Activated T-helper 1 cell treated with anti-CD3 and anti-CD28 coated beads, Interleukin-2, amount 50 U/mL, for 16 hours (primary cell): ENCODE measurements around the gene PRRC1.
A peak's percentile ranks its signal among the peaks of the same experiment; 100 is the strongest.

Source experiments
- DNase-seq, 2 donors: peaks; one replicate each; pipeline ENCODE4 v3.0.0-alpha.2; 2020; ENCODE audit warnings: low read depth in 1 of 2, low spot score in 1 of 2

PRRC1 gene

GRCh38 chr5:127517480-127518318 lies at the start of gene PRRC1:
Gene PRRC1 (plus strand): TSS chr5:127517640. CDS start chr5:127523480, 5,840 bp downstream.
- DNase-seq: peak; percentile 52 to 71

- no peak for DNase-seq
Measured at GRCh38 chr5:127471211-127471610, 46.2 kb upstream of the PRRC1 start.

GRCh38 chr5:127472700-127473099 lies 44.7 kb upstream of the PRRC1 start:
- DNase-seq: no peak

- no peak for DNase-seq
Measured at GRCh38 chr5:127486471-127486870, 31.0 kb upstream of the PRRC1 start.

GRCh38 chr5:127492854-127493738 lies 24.3 kb upstream of the PRRC1 start:
- DNase-seq: no peak

- no peak for DNase-seq
Measured at GRCh38 chr5:127498548-127498947, 18.9 kb upstream of the PRRC1 start.

GRCh38 chr5:127505905-127506304 lies 11.5 kb upstream of the PRRC1 start:
- DNase-seq: no peak

GRCh38 chr5:127506616-127507015 lies 10.8 kb upstream of the PRRC1 start:
- no peak for DNase-seq

- DNase-seq: no peak
Measured at GRCh38 chr5:127508644-127509373, 8.6 kb upstream of the PRRC1 start.

- DNase-seq: no peak
Measured at GRCh38 chr5:127513408-127513970, 4.0 kb upstream of the PRRC1 start.

GRCh38 chr5:127514816-127515215 lies 2.6 kb upstream of the PRRC1 start:
- DNase-seq: no peak

GRCh38 chr5:127515693-127516440 lies 1.6 kb upstream of the PRRC1 start:
- DNase-seq: no peak

GRCh38 chr5:127517110-127517479 lies 345 bp upstream of the PRRC1 start:
- DNase-seq: no peak

GRCh38 chr5:127518319-127518621 lies 830 bp downstream of the PRRC1 start:
- DNase-seq: no peak

- no peak for DNase-seq
Measured at GRCh38 chr5:127519527-127519926, 2.1 kb downstream of the PRRC1 start.

- no peak for DNase-seq
Measured at GRCh38 chr5:127521138-127521770, 3.8 kb downstream of the PRRC1 start.

- no peak for DNase-seq
Measured at GRCh38 chr5:127525181-127525580, 7.7 kb downstream of the PRRC1 start.

GRCh38 chr5:127529904-127530682 lies 12.7 kb downstream of the PRRC1 start:
- no peak for DNase-seq

- no peak for DNase-seq
Measured at GRCh38 chr5:127536687-127537086, 19.2 kb downstream of the PRRC1 start.
